MM.1S (cell line): ENCODE measurements around the gene ELK3.

ENCODE experiments used
- CTCF ChIP-seq: fragments of 300-600 bp; sonication (generic); IDR thresholded peaks from 2 replicates; pipeline ENCODE4 v1.5.1; 2016; ENCODE audit warnings: antibody characterized with exemption, low read length, mixed read lengths
- EZH2 ChIP-seq: fragments of 300-600 bp; sonication (generic); optimal IDR thresholded peaks from 2 replicates; pipeline ENCODE3; 2017; ENCODE audit warnings: low read depth, mild to moderate bottlenecking, antibody characterized with exemption, low read length, mixed read lengths

- TF ChIP-seq CTCF (no peak), EZH2 (no peak)
These were observed 358 bp downstream of the ELK3 start for GRCh38 chr12:96194576-96194889.
